WI38 (cell line): ENCODE data around the gene AFF1.
"Not testable (repeated sequence)": the region's sequence is repeated elsewhere in the genome, so short reads cannot be mapped to it uniquely, and the experiment has no call there.

Source experiments
- H3K4me3 ChIP-seq: 2 replicates; pipeline ENCODE4 v1.5.1; 2011; ENCODE audit warnings: low read depth, mild to moderate bottlenecking, control low read depth, low read length
- CTCF ChIP-seq: IDR thresholded peaks from 2 replicates; pipeline ENCODE4 v1.5.1; 2012; ENCODE audit warnings: low read depth, mild to moderate bottlenecking, control low read depth, low read length

The AFF1 gene

GRCh38 chr4:87075876-87076275, 141.1 kb downstream of the AFF1 start:
- H3K4me3 ChIP-seq = no peak overlapping the region
- TF ChIP-seq CTCF = no peak

- no peak for TF ChIP-seq CTCF
- H3K4me3 ChIP-seq = no peak overlapping the region
Measured at GRCh38 chr4:87076690-87077358, 142.0 kb downstream of the AFF1 start.

- TF ChIP-seq CTCF = no peak
- no peak overlapping the region for H3K4me3 ChIP-seq
Measured at GRCh38 chr4:87077914-87078585, 143.2 kb downstream of the AFF1 start.

- H3K4me3 ChIP-seq = peak overlapping the region; percentile 33
- no peak for TF ChIP-seq CTCF
Measured at GRCh38 chr4:87078987-87079486, 144.2 kb downstream of the AFF1 start.

GRCh38 chr4:87079967-87080366, 145.2 kb downstream of the AFF1 start:
- no peak for TF ChIP-seq CTCF
- no peak overlapping the region for H3K4me3 ChIP-seq

GRCh38 chr4:87080462-87080861, 145.7 kb downstream of the AFF1 start:
- no peak for TF ChIP-seq CTCF
- no peak overlapping the region for H3K4me3 ChIP-seq

- H3K4me3 ChIP-seq = no peak overlapping the region
- no peak for TF ChIP-seq CTCF
Measured at GRCh38 chr4:87081826-87082225, 147.0 kb downstream of the AFF1 start.

- not testable (repeated sequence) for H3K4me3 ChIP-seq
Measured at GRCh38 chr4:87085732-87086131, 150.9 kb downstream of the AFF1 start.
